CD14-positive monocyte (primary cell): ENCODE results near the gene KRTAP10-10. TPM values are rescaled to one million over a fixed set of nuclear protein-coding genes. Genes with fewer than 3 reads are reported as not detected.

Experiments
- DNase-seq, 3 donors: peaks; one replicate each; pipeline ENCODE4 v3.0.0-alpha.2; 2011 to 2022
- H2AFZ ChIP-seq: 2 replicates; pipeline ENCODE4 v1.6.0; 2012; ENCODE audit warnings: mild to moderate bottlenecking, low read depth, low read length, inconsistent platforms; ENCODE audit not compliant: insufficient read depth, poor library complexity, severe bottlenecking
- H3K27ac ChIP-seq, 2 donors: 1 replicate in 1 of 2; 2 replicates in 1 of 2; pipeline ENCODE4 v1.5.1; 2012 to 2013; ENCODE audit warnings: low read length in 2 of 2, control low read depth in 1 of 2, inconsistent platforms in 1 of 2, low read depth in 1 of 2, mild to moderate bottlenecking in 1 of 2
- H3K27me3 ChIP-seq, 2 donors: one replicate each; pipeline versions ENCODE4 v1.6.0 to v1.6.1; 2011 to 2013; ENCODE audit warnings: low read length in 2 of 2; ENCODE audit not compliant: control insufficient read depth in 2 of 2, insufficient read depth in 2 of 2
- H3K36me3 ChIP-seq, 2 donors: replicated peaks in 1 of 2; 1 replicate in 1 of 2; 2 replicates in 1 of 2; pipeline versions ENCODE4 v1.5.1 to v1.6.1; 2012 to 2013; ENCODE audit warnings: low read length in 2 of 2, control low read depth in 1 of 2, inconsistent platforms in 1 of 2, mild to moderate bottlenecking in 1 of 2; ENCODE audit not compliant: insufficient read depth in 2 of 2, control insufficient read depth in 1 of 2
- H3K4me1 ChIP-seq, 2 donors: 1 replicate in 1 of 2; 2 replicates in 1 of 2; pipeline versions ENCODE4 v1.5.1 to v1.6.1; 2012 to 2013; ENCODE audit warnings: low read length in 2 of 2, control low read depth in 1 of 2, inconsistent platforms in 1 of 2, mild to moderate bottlenecking in 1 of 2, moderate library complexity in 1 of 2; ENCODE audit not compliant: insufficient read depth in 2 of 2, control insufficient read depth in 1 of 2
- H3K4me2 ChIP-seq: replicated peaks from 2 replicates; pipeline ENCODE3; 2012; ENCODE audit warnings: low read length, moderate library complexity, mild to moderate bottlenecking; ENCODE audit not compliant: poor library complexity, severe bottlenecking; ENCODE audit errors: extremely low read depth
- H3K4me3 ChIP-seq, 3 experiments: fragments of 200-600 bp in 1 of 3; sonication (generic) in 1 of 3; replicated peaks in 1 of 3; 1 replicate in 2 of 3; 2 replicates in 1 of 3; pipeline ENCODE4 v1.5.1; 2011 to 2013; ENCODE audit warnings: low read length in 3 of 3, mild to moderate bottlenecking in 3 of 3, control low read depth in 2 of 3, low read depth in 2 of 3, inconsistent platforms in 1 of 3, moderate library complexity in 1 of 3
- H3K79me2 ChIP-seq: 2 replicates; pipeline ENCODE4 v1.6.0; 2012; ENCODE audit warnings: mild to moderate bottlenecking, control low read depth, inconsistent platforms, low read length, moderate library complexity; ENCODE audit not compliant: insufficient read depth
- H3K9ac ChIP-seq: 2 replicates; pipeline ENCODE4 v1.6.0; 2017; ENCODE audit warnings: low read length, mild to moderate bottlenecking; ENCODE audit not compliant: insufficient read depth, poor library complexity, severe bottlenecking
- H3K9me3 ChIP-seq, 2 donors: replicated peaks in 1 of 2; 1 replicate in 1 of 2; 2 replicates in 1 of 2; pipeline versions ENCODE4 v1.5.1 to v1.6.1; 2012 to 2013; ENCODE audit warnings: low read length in 2 of 2, control low read depth in 1 of 2; ENCODE audit not compliant: control insufficient read depth in 1 of 2, insufficient read depth in 1 of 2
- H4K20me1 ChIP-seq: 2 replicates; pipeline ENCODE4 v1.6.0; 2012; ENCODE audit warnings: mild to moderate bottlenecking, low read length, control low read depth, moderate library complexity; ENCODE audit not compliant: insufficient read depth
- H3K27ac Mint-ChIP-seq, 7 donors: one replicate each; pipeline ENCODE4 v1.8.0; 2020; ENCODE audit warnings: mild to moderate bottlenecking in 7 of 7, mixed read lengths in 7 of 7, moderate library complexity in 6 of 7, inconsistent platforms in 2 of 7
- H3K27me3 Mint-ChIP-seq, 3 donors: one replicate each; pipeline ENCODE4 v1.8.0; 2021 to 2022; ENCODE audit warnings: low read depth in 3 of 3, mild to moderate bottlenecking in 3 of 3, mixed read lengths in 3 of 3, moderate library complexity in 3 of 3, inconsistent platforms in 1 of 3
- H3K36me3 Mint-ChIP-seq, 2 donors: one replicate each; pipeline ENCODE4 v1.8.0; 2020; ENCODE audit warnings: mixed read lengths in 2 of 2, inconsistent platforms in 1 of 2, mild to moderate bottlenecking in 1 of 2
- H3K4me1 Mint-ChIP-seq: one replicate; pipeline ENCODE4 v1.8.0; 2020; ENCODE audit warnings: mild to moderate bottlenecking, mixed read lengths
- H3K4me3 Mint-ChIP-seq, 2 donors: one replicate each; pipeline ENCODE4 v1.8.0; 2020; ENCODE audit warnings: mild to moderate bottlenecking in 2 of 2, mixed read lengths in 2 of 2, moderate library complexity in 1 of 2
- H3K9me3 Mint-ChIP-seq, 7 donors: one replicate each; pipeline ENCODE4 v1.8.0; 2020 to 2022; ENCODE audit warnings: mixed read lengths in 7 of 7, mild to moderate bottlenecking in 6 of 7, moderate library complexity in 6 of 7, inconsistent platforms in 2 of 7
- WGBS: methylation state at CpG from one replicate; pipeline ENCODE4 v1.1.5; 2013; ENCODE audit warnings: missing lambda C conversion rate; ENCODE audit not compliant: insufficient coverage; 5-methylcytosine and 5-hydroxymethylcytosine counted together
- intact Hi-C, 2 donors: fragments of 100-400 bp; cut with micrococcal nuclease; formaldehyde crosslinking; loops; one replicate each; pipeline versions ENCODE4 v1.15.0 to v1.15.1; 2023
- polyA plus RNA-seq, 3 donors: library from polyadenylated mRNA; depleted of rRNA in 1 of 3; unstranded in 2 of 3; stranded (reverse) in 1 of 3; fragments of 300-500 nt in 2 of 3; fragments of >200 nt in 1 of 3; fragmentation: Illumina TruSeq in 2 of 3; gene quantifications; 1 replicate in 2 of 3; 2 replicates in 1 of 3; pipeline ENCODE4 v1.2.3, GENCODE V29; 2012 to 2021
- TF ChIP-seq, protein P1 (sequence below): fragments of 200-600 bp; IDR thresholded peaks from one replicate; pipeline ENCODE4 v1.8.0; 2022; ENCODE audit warnings: antibody characterized with exemption, mild to moderate bottlenecking

Gene KRTAP10-10
- polyA plus RNA-seq, 3 donors = not detected

DNA sequence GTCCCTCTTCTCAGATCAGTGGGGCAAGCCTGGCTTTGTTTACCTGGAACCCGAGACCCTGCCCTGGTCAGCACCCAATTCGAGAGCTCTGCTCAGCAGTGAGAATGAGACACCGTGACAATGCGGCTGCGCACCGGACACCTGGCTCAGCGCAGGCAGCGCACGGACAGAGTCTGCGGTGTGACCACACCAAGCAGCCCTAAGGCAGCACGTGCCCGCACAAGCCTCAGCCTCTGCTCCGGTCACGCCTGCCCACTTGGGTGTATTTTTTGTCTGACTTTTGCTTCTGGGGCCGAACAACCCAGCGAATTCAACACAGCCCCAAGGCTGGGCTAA, 20.6 kb upstream of the KRTAP10-10 start:
- no peaks in the 10 kb centered on the region for H3K36me3 ChIP-seq
- H3K27me3 ChIP-seq = no peaks in the 10 kb centered on the region
- no peaks in the 10 kb centered on the region for H3K4me1 ChIP-seq
- WGBS = 90% methylated on average over 16 of the region's 16 CpGs
- Mint-ChIP-seq H3K27me3 (peaks cover 3 to 12% (median 4%) of the 10 kb centered on the region in 3 donors), H3K4me3 (no peak overlapping the region), H3K4me1 (peaks cover 10% of the 10 kb centered on the region), H3K9me3 (peaks cover 17 to 29% (median 23%) of the 10 kb centered on the region in 7 donors), H3K27ac (no peak overlapping the region), H3K36me3 (no peaks in the 10 kb centered on the region)
- H2AFZ ChIP-seq = no peak overlapping the region
- no peak overlapping the region for H3K9ac ChIP-seq
- H3K4me2 ChIP-seq = no peak overlapping the region
- no peak overlapping the region for H3K4me3 ChIP-seq
- no peak overlapping the region for H3K27ac ChIP-seq
- H4K20me1 ChIP-seq = no peaks in the 10 kb centered on the region
- DNase-seq = no peak
- no peaks in the 10 kb centered on the region for H3K79me2 ChIP-seq
- intact Hi-C loops = no loop called here
- peaks cover 11 to 16% of the 10 kb centered on the region in 2 donors for H3K9me3 ChIP-seq
- TF ChIP-seq, protein P1, sequence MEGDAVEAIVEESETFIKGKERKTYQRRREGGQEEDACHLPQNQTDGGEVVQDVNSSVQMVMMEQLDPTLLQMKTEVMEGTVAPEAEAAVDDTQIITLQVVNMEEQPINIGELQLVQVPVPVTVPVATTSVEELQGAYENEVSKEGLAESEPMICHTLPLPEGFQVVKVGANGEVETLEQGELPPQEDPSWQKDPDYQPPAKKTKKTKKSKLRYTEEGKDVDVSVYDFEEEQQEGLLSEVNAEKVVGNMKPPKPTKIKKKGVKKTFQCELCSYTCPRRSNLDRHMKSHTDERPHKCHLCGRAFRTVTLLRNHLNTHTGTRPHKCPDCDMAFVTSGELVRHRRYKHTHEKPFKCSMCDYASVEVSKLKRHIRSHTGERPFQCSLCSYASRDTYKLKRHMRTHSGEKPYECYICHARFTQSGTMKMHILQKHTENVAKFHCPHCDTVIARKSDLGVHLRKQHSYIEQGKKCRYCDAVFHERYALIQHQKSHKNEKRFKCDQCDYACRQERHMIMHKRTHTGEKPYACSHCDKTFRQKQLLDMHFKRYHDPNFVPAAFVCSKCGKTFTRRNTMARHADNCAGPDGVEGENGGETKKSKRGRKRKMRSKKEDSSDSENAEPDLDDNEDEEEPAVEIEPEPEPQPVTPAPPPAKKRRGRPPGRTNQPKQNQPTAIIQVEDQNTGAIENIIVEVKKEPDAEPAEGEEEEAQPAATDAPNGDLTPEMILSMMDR = no peak

- Mint-ChIP-seq H3K9me3 (peaks cover 14 to 27% (median 18%) of the 10 kb centered on the region in 7 donors), H3K4me1 (peaks cover 10% of the 10 kb centered on the region), H3K27me3 (peaks cover 4 to 12% (median 7%) of the 10 kb centered on the region in 3 donors), H3K27ac (no peak overlapping the region), H3K36me3 (no peaks in the 10 kb centered on the region), H3K4me3 (no peak overlapping the region)
- no peak overlapping the region for H3K9ac ChIP-seq
- H3K27ac ChIP-seq = no peak overlapping the region
- H3K27me3 ChIP-seq = no peaks in the 10 kb centered on the region
- H3K4me2 ChIP-seq = no peak overlapping the region
- H2AFZ ChIP-seq = no peak overlapping the region
- no peaks in the 10 kb centered on the region for H3K36me3 ChIP-seq
- H3K9me3 ChIP-seq = peaks cover 7 to 11% of the 10 kb centered on the region in 2 donors
- no peaks in the 10 kb centered on the region for H4K20me1 ChIP-seq
- intact Hi-C loops = no loop called here
- H3K4me3 ChIP-seq = no peak overlapping the region
- WGBS = 83% methylated on average over 7 of the region's 8 CpGs
- TF ChIP-seq, protein P1 = no peak
- no peaks in the 10 kb centered on the region for H3K4me1 ChIP-seq
- H3K79me2 ChIP-seq = no peaks in the 10 kb centered on the region
- DNase-seq = no peak
These were observed 20.1 kb upstream of the KRTAP10-10 start for GRCh38 chr21:44617071-44617501.
